NCI-H526 treated with DMSO at 0.1 percent for 48 hours (cell line): ENCODE measurements around the gene PCDHGB6.
"Not testable (repeated sequence)": the region's sequence is repeated elsewhere in the genome, so short reads cannot be mapped to it uniquely, and the experiment has no call there.

Experiments
- DNase-seq: peaks from one replicate; lab custom pipeline; 2025; lab: John Stamatoyannopoulos, UW

The PCDHGB6 gene

GRCh38 chr5:141419074-141419880 is 11.5 kb downstream of the PCDHGB6 start:
- DNase-seq: no peak

DNA sequence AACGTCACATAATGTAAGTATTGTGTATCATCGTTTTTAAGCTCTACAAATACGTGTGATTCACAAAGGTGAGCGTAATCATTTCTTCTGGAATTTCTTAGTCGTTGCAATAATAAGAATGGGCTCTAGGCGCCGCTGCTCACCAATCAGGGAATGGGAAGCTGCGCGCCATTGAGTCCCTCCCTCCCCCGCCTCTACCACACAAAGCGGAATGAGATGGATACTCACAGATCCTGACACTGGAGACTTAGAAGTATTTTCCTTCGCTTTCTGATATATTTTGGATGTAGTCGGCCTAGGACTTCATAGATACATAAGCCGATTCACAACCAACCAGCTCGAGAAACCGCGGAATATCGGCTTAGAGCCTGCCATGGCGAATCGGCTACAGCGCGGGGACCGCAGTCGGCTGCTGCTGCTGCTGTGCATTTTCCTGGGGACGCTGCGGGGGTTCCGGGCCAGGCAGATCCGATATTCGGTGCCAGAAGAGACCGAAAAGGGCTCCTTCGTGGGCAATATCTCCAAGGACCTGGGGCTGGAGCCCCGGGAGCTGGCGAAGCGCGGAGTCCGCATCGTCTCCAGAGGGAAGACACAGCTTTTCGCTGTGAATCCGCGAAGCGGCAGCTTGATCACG is 13.2 kb downstream of the PCDHGB6 start, which contains the start of gene PCDHGA11:
Gene PCDHGA11, plus strand, starts transcription at position 197 of the 634 bp plus-strand sequence. Its CDS starts 177 bp downstream, at position 374.
- no peak for DNase-seq

DNA sequence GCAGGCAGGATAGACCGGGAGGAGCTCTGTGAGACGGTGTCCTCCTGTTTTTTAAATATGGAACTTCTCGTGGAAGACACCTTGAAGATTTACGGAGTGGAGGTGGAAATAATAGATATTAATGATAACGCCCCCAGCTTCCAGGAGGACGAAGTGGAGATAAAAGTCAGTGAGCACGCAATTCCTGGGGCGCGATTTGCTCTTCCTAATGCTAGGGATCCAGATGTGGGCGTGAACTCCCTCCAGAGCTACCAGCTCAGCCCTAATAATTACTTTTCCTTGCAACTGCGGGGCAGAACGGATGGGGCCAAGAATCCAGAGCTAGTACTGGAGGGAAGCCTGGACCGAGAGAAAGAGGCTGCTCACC is 13.7 kb downstream of the PCDHGB6 start:
- DNase-seq: no peak

DNA sequence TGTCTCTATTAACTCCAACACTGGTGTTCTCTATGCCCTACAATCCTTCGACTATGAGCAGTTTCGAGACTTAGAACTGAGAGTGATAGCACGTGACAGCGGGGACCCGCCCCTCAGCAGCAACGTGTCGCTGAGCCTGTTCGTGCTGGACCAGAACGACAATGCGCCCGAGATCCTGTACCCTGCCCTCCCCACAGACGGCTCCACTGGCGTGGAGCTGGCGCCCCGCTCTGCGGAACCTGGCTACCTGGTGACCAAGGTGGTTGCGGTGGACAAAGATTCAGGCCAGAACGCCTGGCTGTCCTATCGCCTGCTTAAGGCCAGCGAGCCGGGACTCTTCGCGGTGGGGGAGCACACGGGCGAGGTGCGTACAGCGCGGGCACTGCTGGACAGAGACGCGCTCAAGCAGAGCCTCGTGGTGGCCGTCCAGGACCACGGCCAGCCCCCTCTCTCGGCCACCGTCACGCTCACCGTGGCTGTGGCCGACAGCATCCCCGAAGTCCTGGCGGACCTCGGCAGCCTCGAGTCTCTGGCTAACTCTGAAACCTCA is 15.0 kb downstream of the PCDHGB6 start:
- DNase-seq: no peak

- no peak for DNase-seq
Observed at GRCh38 chr5:141427783-141428426, 20.1 kb downstream of the PCDHGB6 start.

GRCh38 chr5:141430332-141431113 is 22.7 kb downstream of the PCDHGB6 start, which contains the start of gene PCDHGA12:
PCDHGA12 (plus strand) TSS chr5:141430507; CDS start chr5:141430760, 253 bp downstream.
- peak; percentile 78 for DNase-seq

DNA sequence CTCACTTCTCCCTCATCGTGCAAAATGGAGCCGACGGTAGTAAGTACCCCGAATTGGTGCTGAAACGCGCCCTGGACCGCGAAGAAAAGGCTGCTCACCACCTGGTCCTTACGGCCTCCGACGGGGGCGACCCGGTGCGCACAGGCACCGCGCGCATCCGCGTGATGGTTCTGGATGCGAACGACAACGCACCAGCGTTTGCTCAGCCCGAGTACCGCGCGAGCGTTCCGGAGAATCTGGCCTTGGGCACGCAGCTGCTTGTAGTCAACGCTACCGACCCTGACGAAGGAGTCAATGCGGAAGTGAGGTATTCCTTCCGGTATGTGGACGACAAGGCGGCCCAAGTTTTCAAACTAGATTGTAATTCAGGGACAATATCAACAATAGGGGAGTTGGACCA is 23.5 kb downstream of the PCDHGB6 start:
- no peak for DNase-seq

GRCh38 chr5:141432308-141432707 is 24.5 kb downstream of the PCDHGB6 start:
- DNase-seq: not testable (repeated sequence)

GRCh38 chr5:141432726-141433125 is 24.9 kb downstream of the PCDHGB6 start:
- not testable (repeated sequence) for DNase-seq

GRCh38 chr5:141434006-141434405 is 26.2 kb downstream of the PCDHGB6 start:
- DNase-seq: no peak

DNA sequence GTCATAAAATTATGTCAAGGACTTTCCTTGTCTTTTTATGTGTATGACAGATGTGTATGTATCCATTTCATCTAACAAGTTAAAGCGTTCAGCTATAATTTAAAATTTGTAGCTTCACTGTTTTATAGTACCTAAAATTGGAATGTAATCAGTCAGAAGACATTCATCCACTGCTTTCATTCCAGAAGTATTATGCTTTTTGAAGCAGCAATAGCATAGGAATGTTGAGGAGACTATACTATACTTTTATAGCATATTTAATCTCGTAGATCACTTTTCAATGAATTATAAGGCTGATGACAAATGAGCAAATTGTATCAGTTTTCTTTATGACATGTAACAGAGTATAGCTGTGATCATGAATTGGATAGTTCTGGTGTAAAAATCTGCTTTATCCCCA is 29.4 kb downstream of the PCDHGB6 start:
- no peak for DNase-seq

DNA sequence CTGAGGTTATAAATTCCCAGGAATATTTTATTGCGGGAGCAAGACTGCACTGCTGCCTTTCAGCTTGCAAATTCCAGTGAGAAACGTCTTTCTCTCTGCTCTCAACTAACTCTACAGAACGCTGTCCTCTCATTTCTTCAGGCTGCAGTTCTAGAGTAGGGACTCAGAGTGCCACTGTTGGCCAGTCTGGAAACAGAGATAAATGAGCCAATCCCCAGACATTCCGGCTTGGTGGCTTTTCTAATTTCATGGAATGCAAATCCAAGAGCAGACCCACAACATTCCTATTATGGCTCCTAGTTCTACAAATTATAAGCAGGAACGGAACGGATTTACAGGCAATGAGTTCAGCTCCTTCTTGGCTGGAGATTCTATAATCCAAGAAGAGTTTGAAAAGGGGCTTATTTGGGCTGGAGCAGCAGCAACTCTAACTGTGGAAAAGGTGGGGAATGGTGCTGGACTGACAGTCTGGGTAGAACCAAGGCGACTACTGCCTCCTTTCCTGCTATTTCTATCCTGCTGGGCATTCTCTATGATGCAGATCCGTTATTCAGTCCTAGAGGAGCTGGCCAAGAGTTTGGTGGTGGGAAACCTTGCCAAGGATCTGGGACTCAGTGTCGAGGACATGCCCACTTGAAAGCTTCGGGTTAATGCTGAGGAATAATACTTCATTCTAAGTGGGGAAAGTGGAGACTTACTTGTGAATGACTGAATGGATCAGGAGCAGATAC is 31.8 kb downstream of the PCDHGB6 start:
- DNase-seq: peak; percentile 42

- no peak for DNase-seq
Observed at GRCh38 chr5:141440341-141440740, 32.5 kb downstream of the PCDHGB6 start.

DNA sequence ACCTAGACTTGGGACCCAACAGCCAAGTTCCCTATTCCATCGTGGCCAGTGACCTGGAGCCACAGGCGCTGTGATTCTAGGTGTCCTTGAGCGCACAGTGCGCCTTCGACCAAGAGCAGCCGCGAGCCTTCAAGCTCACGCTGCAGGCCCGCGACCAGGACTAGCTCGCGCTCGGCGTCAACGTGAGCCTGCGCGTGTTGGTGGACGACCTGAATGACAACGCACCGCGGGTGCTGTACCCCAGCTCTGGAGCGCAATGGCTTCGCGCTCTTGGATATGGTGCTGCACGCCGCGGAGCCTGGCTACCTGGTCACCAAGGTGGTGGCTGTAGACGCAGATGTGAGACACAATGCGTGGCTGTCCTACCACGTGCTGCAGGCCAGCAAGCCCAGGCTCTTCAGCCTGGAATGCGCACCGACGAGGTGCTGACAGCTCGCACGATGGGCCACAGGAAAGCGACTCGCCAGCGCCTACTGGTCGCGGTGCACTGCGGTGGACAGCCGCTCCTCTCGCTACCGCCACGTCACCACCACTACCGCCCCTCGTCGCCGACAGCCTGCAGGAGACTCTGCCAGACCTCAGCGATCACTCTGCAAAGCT is 33.9 kb downstream of the PCDHGB6 start:
- no peak for DNase-seq
